Activated CD8-positive, alpha-beta memory T cell treated with anti-CD3 and anti-CD28 coated beads for 1 hour (primary cell): ENCODE measurements around the gene CLCNKA.
"Not testable (repeated sequence)": the region's sequence is repeated elsewhere in the genome, so short reads cannot be mapped to it uniquely, and the experiment has no call there.

Experiments used
- DNase-seq, 2 donors: peaks; one replicate each; pipeline ENCODE4 v3.0.0-alpha.2; 2020; ENCODE audit warnings: low read depth in 1 of 2; ENCODE audit errors: extremely low read depth in 1 of 2

Gene CLCNKA

DNA sequence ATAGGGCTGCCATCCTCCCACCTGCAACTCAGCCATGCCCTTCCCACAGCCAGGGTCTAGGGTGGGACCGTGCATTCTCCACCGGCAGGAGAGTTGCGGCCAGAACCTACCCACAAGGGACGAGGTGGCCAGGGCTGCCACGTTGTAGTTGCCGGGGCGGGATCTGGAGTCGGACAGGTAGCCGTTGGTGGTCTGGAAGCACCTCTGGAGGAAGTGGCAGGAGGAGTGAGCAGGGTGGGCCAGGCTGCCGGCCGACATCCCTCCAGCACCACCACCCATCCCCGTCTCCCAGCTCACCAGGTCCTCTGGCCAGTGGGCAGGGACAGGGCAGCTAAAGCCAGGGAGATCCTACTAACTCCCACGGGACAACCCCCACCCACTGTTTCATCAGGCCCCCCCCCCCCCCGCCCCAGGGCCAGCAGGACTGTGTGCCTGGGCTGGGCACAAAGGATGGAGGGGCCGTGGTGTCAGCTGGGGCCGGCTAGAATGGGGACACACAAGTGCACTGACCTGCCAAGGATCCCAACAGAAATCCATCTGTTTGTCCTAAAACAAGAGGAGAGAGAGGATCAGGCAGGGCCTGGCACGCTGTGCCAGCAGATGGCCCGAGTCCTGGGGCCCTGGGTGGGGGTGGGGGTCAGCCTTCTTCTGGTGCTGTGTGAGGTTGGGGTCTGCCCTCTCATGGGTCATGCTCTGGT, 40.3 kb downstream of the CLCNKA start:
- DNase-seq: not testable (repeated sequence)

DNA sequence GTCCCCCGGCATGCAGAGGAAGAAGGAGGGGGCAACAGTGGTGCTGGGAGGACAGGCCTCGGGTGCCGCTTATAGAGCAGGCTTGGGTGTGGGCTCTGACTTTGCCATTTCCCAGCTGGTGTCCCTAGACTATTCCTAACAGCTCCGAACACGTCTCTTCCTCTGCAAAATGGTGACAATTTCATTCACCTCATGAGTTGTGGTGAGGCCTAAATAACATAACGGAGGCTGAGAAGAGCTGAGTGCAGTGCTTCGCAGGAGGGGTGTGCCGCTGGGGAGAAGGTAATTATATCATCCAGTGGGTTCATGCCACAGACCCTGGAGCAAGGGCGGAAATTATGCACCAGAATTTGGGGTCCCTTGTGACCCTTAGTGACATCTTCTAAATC, 40.8 kb downstream of the CLCNKA start:
- DNase-seq: not testable (repeated sequence)

DNA sequence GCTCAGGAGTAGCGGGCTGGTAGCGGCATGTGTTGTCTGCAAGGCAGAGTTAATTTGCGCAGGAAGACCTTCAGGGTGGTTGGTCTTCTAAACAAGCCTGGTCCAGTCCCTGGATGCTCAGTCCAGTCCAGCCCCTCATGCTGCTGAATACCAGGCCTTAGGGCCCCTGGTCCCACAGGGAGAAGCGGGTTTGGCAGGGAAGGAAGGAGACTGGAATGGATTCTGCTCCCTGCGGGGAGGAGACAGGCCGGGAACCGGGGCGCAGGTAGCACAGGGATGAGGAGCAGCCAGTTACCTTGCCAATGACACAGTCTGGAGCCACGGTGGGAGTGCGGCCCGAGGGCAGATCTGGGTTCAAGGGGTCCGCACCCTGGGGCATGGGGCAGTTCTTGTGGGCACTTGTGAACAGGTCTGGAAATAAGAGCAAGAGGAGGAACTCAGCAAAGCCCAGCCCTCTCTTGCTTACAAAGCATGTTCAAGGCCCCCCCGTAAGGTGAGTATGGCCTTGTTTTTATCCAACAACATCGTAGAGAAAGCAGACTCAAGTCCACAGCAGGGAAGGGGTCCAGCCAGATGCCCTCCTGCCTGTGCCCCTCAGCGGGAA, 41.5 kb downstream of the CLCNKA start:
- DNase-seq: no peak

DNA sequence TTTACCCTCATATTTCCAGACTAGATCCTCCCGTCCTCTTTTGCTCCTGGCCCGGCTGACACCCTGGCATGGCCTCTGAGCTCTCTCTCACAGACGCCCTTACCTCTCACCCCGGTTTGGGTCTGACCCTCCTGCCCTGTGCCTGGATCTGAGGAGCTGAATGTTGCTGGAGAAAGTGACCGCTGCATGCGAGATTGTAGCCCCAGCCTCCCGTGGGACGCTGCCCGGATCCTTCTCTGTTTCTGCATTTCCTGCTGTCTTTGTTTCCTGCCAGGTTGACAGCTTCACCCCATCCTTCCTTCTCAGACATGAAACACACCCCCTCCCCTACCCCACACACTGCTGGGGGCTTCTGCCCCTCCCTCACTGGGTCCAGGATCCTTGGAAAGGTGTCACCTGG, 42.1 kb downstream of the CLCNKA start:
- no peak for DNase-seq

DNA sequence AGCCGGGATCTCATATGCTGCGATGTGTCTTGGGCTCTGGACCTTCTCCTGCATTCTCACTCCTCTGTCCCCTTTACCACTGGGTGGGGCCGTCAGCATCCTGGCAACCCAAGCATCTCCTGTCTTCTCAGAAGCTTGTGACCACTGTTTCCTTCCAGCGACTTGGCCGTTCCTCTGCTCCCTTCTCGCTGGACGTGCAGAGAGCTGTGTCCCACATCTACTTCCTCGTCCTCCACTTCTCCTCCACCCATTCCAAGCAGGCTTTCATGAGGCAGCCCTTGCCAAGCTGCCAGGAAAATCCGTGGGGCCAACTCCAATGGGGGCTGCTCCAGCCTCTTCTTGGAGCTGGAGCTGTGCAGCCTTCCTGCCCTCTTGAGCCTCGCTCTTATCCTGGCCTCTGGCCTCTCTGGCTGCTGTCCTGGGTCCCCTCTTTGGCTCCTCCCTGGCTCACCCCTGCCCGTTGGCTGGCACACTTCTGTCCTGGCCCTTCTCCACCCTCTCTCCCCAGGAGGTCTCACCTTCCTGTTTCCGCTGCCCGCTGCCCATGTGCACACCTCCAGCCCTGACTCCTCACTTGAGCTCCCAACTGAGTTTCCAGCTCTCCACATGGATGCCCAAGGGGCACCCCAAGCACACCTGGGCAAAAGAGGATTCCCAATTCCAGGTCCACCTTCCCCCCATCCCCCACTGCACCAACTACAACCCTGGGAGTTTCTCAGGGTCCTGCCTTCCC, 42.9 kb downstream of the CLCNKA start:
- DNase-seq: no peak

DNA sequence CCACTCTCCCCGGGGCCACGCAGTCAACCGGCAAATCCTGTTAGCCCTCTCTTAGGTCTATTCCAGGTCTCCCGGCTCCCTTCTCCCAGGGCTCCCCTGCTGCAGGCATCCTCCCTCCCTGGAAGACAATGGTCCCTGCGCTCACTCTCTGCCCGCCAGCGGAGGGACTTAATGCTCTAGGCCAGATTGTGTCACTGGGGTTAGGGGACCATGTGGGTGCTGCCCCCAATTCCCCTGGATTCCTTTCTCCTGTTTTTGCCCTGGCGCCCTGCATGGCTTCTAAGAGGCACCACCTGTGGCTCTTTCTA, 43.4 kb downstream of the CLCNKA start:
- DNase-seq: no peak

DNA sequence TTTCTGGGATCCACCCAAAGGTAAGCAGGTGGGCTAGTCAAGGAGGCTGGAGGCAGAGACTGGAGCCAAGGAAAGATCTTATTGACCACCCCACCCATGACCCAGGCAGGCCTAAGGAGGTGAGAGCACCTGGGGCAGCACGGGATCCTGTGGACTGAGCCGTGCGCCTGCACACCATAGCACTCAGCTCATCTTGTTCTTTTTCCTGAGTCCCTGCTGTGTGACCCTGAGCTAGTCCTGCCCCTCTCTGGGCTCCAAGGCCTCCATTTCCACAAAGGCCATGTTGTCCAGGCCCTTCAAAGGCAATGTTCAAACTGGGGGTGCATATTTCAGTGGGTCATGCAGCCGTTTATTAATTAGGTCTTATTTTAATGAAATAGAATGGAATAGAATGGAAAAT, 44.4 kb downstream of the CLCNKA start:
- no peak for DNase-seq

DNA sequence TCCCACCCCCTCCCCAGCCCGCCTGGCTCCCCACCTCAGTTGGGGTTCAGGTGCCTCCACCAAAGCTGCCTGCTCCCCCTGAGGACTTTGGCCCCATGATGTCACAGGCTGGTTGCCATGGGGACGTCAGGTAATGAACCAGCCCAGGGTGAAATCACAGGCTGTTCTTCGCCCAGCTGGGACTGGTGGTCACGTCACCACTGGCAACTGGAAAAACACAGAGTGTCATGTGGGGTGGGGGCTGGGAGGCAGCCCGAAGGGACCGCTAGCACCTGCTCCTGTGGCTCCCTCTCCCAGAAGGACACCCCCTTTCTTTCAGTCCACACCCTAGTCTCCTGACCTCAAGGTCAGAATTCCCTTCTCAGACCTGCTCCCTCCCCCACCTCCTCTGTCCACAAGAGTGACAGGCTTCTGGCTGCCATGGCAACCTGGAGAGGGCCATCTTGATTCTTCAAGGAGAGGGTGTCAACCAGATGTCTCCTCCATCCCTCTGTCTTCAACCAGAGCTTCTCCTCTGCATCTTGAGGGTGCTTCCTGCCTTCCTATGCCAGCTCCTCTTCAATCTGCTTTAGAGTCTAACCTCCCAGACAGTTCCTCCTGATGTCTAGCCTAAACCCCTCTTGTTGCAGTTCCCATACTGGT, 45.4 kb downstream of the CLCNKA start:
- no peak for DNase-seq

DNA sequence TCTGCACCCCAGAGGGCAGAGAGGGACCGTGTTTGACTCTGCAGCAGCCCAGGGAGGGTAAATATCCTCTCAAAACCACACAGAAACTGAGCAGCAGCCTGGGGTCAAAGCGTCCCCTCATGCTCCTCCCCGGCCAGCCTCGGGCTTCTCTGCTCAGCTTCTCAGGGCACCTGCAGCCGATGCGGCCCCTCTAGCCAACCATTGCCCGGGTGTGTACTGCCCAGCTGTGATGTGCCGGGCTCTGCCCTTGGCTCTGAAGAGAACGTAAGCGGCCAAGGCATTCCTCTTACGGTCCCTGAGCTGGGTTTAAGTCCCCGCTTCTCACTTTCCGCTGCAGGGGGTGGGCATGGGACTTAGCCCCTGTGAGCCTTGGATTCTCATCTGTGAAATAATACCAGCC, 46.1 kb downstream of the CLCNKA start:
- no peak for DNase-seq

DNA sequence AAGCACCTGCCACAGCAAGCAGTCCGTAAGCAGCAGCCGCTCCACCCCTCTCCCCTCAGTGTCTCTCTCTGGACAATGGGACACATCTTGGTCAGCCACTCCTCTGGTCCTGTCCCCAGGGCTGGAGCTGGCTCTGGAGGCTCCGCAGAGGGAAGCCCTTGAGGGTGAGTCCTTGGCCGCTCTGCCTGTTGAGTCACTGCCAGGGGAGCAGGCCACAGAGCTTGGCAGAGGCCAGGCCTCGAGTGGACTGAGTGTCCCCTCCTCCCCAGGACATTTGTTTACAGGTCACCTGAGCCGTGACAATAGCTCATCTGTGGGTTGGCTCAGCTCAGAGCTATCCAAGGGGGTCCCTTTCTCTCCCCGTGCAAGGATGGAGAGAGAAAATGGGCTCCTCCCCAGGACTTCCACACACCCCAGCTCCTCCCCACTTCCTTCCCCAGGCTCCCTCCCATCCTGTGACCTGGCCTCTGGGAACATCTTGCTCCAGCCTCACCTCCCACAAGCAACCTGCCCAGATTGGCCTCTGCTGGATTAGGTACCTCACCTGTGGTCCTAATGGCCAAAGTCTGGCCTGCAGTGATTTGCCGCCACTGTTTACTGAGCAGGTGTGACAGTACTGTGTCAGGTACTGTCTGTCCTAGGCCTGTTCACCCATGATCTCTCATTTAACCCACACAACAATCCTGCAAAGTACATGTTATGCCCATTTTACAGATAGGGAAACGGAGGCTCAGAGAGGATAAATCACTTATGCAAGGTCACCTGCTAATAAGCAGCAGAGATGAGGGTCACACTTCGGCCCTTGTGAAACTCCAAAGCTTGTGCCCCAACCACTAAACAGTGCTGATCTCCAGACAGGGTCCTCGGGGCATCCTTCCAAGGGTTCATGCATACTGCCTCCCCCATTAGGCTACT, 46.8 kb downstream of the CLCNKA start:
- DNase-seq: no peak

DNA sequence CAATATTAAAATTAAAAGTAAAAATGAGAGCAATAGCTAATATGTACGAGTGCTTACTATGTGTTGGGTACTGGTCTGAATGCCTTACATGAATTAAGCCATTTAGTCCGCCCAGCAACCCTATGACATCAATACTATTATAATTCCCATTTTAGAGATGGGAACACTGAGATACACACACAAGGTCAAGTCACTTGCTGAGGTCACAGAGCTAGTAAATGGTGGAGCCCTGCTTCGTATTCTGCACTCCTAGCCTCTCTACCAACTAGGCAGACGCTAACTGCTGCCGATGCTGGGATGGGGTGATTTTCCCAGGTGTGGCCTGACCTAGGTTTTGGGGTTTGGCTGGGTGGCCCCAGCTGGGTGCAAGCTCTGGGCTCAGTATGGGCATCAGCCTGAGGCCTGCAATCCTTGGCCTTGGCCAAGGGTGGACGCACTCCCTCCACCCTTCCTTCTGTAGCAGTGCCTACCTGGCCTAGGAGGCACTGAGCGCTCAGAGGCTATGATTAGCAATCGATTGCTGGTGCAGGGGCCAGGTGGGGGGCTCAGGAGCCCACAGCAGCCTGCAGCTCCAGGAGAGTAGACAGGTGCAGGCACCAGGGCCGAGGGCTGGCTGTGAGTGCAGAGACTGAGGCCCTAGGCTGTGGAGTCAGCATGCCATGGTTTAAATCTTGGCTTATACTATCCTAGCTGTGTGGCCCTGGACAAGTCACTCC, 49.0 kb downstream of the CLCNKA start:
- no peak for DNase-seq

DNA sequence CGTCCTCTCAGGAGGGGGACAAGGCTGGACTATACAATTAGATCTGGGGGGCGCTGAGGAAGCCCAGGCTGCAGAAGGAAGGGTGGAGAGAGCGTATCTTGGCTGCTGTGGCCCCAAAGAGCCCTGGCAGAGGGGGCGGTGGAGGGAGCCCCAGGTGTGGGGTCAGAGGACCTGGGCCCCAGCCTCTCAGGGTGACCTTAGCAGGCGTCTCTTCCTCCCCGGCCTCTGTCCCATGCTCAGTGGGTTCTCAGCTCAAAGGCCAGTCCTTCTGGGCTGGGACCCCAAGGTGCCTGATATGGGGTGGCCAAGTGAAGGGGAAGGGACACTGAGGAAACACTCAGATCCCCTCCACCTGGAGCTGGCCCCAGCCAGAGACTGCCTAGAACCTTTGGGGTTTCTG, 49.8 kb downstream of the CLCNKA start:
- no peak for DNase-seq

DNA sequence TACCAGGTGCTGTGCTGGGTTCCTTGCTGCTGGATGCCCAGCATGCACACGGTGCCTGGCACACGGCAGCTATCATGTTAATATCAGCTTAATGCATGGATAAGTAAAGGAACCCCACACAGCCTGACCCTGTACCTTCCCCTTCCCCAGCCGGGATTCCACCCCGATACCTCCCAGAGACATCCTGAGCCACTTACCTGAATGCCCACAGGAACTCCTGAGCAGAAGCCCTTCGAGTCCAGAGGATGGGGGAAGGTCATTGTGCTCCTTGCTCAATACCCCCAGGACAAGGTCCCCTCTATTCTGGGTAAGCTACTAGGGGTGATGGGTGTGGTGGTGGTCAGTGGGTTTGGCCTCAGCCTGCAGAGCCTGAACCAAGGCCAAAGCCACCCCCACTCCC, 50.3 kb downstream of the CLCNKA start:
- no peak for DNase-seq

DNA sequence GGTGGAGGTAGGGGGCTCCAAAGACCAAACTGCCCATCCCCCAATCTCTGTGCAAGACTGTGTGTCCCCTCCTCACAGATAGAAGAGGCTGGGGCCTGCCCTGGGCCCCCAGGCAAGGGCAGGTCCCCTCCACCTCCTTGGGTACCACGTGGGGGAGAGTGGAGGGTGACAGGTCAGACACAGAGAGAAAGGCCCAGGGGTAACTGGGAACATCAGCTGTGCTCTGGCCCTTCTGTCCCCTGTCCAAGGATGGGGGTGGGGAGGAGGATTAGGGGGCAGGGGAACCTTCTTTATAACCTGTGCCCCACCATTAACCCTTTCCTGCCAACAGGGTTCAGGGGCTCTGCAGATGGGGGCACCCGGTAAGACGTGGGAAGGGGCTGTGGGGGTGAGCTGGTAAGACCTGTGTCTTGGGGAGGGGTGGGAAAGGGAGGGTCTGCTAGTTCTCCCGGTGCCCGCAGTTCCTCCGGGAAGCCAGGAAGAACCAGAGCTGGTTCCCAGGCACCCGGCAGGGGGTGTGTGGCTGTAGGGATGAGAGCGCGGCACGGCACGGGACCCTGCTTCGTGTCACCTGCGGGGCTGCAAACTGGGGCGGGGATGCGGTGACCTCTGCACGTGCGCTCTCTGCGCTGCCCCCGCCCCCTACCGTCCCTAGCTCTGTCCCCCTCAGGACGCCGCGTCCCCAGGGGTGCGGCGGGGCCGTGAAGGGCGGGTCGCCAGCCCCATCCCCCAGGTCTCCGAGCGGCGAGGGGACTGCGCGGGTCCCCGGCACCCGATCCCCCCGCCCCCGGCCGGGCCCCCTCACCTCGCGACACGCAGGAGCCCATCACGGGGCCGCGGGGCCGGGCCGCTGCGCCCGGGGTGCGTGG, 51.0 kb downstream of the CLCNKA start:
- DNase-seq: no peak

DNA sequence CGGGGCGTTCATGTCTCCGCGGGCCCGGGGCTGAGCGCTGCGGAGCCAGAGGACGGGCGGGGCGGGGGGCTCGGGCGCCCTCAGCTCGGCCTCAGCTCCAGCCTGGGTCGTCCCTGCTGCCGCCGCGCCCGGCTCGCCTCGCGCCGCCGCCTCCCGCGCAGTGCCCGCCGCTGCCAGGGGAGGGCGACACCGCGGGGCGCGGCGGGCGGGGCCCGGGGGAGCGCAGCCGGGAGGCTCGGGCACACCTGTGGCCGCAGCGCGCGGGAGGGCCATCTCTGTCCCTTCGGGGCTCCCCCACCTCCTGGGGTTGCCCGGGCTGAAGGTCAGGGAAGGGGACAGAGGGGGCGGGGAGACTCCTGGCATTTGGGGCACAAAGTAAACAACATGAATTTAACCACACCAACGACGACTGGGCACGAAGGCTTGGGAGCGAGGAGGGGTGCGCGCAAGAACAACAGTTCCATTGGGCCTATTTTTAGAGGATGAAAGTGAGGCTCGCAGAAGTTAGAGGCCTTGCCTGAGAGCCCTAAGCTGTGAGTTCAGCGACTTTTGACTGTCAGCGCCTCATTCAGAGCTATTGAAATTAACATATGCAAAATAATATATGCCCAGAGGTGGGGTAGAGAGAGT, 51.8 kb downstream of the CLCNKA start, which contains the start of gene FAM131C:
FAM131C (minus strand) TSS at position 162 of the 630 bp plus-strand sequence. CDS start 209 bp downstream, outside the sequence.
- DNase-seq: peak in 1 of 2 donors; percentile 22

DNA sequence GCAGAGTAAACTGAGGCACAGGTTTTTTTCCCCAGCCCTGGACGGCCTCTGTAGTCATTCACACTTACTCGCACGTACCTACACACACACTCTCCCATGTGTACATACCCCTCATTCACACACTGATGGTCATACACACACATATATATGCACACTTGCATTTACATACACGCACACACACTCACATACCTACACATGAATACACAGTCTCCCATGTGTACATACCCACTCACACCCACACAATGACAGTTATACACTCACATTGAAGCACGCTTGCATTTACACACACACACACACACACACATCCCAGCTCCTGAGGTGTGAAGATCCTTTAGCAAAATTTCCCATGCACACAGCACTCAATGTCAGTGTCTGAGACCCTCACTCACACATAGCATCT, 52.4 kb downstream of the CLCNKA start:
- DNase-seq: no peak

DNA sequence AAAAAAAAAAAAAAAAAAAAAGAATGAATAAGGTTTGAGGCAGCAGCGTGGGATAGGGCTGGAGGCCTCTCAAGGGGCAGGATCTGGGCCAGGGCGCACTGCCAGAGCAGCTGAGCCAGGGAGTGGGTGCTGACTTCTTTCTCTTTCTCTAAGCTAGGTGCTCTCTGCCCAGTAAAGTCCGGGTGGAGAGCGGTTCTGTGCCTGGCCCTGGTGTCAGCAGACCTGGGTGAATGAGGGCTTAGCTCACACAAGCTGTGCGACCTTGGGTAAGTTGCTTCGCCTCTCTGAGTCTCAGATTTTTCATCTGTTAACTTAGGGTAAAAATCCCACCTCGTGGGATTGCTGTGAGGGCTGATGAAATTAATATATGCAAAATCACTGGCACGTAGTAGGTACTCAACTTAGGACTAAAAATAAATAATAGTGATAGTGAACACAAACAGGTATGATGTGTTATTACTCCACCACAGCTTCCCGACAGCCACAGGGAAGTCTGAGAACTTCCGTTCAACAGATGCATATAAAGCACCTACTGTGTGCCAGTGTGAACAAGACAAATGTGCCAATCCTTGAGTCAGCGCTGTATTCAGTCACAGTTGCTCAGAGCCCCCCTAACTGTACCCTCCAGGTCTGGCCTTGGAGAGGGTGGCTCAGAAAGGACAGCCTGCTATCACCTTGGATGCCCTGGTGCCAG, 53.6 kb downstream of the CLCNKA start:
- DNase-seq: no peak
